Body of pancreas (tissue), 4 donors: ENCODE results near the gene NOL7. TPM values are rescaled to one million over a fixed set of nuclear protein-coding genes. Genes with fewer than 3 reads are reported as not detected.

Experiments
- ATAC-seq: fragments of 150-250 bp; one replicate; pipeline ENCODE4 v1.9.1; 2016
- DNase-seq, 4 donors: peaks; one replicate each; pipeline ENCODE4 v3.0.0-alpha.2; 2019
- H3K27ac ChIP-seq, 4 donors: fragments of 200-600 bp; sonication (generic); 1 replicate in 3 of 4; 2 replicates in 1 of 4; pipeline versions ENCODE4 v1.5.1 to v1.6.1; 2016 to 2019; ENCODE audit warnings: mild to moderate bottlenecking in 1 of 4, mixed read lengths in 1 of 4, moderate library complexity in 1 of 4
- H3K27me3 ChIP-seq, 2 donors: fragments of 200-600 bp; sonication (generic); one replicate each; pipeline ENCODE4 v1.6.0; 2016; ENCODE audit warnings: mild to moderate bottlenecking in 1 of 2
- H3K36me3 ChIP-seq, 2 donors: fragments of 200-600 bp; sonication (generic); replicated peaks in 1 of 2; 2 replicates each; pipeline ENCODE4 v1.5.1; 2016; ENCODE audit warnings: low read depth in 2 of 2; ENCODE audit not compliant: insufficient read depth in 1 of 2
- H3K4me1 ChIP-seq: fragments of 200-600 bp; sonication (generic); one replicate; pipeline ENCODE4 v1.6.0; 2016
- H3K4me3 ChIP-seq, 2 donors: fragments of 200-600 bp; sonication (generic); 1 replicate in 1 of 2; 2 replicates in 1 of 2; pipeline ENCODE4 v1.5.1; 2016 to 2019
- H3K9me3 ChIP-seq, 3 donors: fragments of 200-600 bp; sonication (generic); 1 replicate in 2 of 3; 2 replicates in 1 of 3; pipeline ENCODE4 v1.5.1; 2016
- CTCF ChIP-seq, 7 experiments: fragments of 450-650 bp in 4 of 7; fragments of 200-600 bp in 3 of 7; sonication (generic) in 3 of 7; IDR thresholded peaks; one replicate each; pipeline ENCODE4 v1.5.1; 2016 to 2019; ENCODE audit warnings: antibody characterized with exemption in 7 of 7
- POLR2A ChIP-seq, 3 donors: fragments of 450-650 bp; IDR thresholded peaks; one replicate each; pipeline ENCODE4 v1.6.1; 2016; ENCODE audit warnings: antibody characterized with exemption in 3 of 3, mild to moderate bottlenecking in 2 of 3
- WGBS, 2 donors: methylation state at CpG; one replicate each; pipeline ENCODE4 v1.1.5; 2017; 5-methylcytosine and 5-hydroxymethylcytosine counted together
- intact Hi-C: fragments of 100-400 bp; cut with DNase I; formaldehyde crosslinking; loops from one replicate; pipeline ENCODE4 v1.15.1; 2023
- total RNA-seq, 2 donors: library from RNA; depleted of rRNA; stranded (reverse); fragments of >200 nt; gene quantifications; one replicate each; pipeline ENCODE4 v1.1.0, GENCODE V29; 2016

The NOL7 gene
- total RNA-seq, 2 donors from 2014 or later, result 52.1 to 164 TPM

- TF ChIP-seq POLR2A (IDR thresholded peaks at IDR 0.05), result no peak
- TF ChIP-seq CTCF (IDR thresholded peaks at IDR 0.05), result no peak
- Histone ChIP-seq H3K36me3 (peaks cover 0 to 8% of the 10 kb centered on the region in 2 donors), H3K4me3 (no peak overlapping the region), H3K27me3 (no peaks in the 10 kb centered on the region), H3K27ac (no peak overlapping the region), H3K9me3 (no peaks in the 10 kb centered on the region), H3K4me1 (peaks cover 8% of the 10 kb centered on the region)
- ATAC-seq, result no peak
- no peak for DNase-seq
- intact Hi-C loops, result no loop called here
- WGBS, 2 donors, result 97 to 100% methylated on average over 1 of the region's 1 CpG
Measured at GRCh38 chr6:13630499-13630898, 15.4 kb downstream of the NOL7 start.

- no peaks in the 10 kb centered on the region for H3K27me3 ChIP-seq
- 90 to 94% methylated on average over 2 of the region's 2 CpGs for WGBS, 2 donors
- H3K36me3 ChIP-seq, result peaks cover 0 to 11% of the 10 kb centered on the region in 2 donors
- no peak overlapping the region for H3K27ac ChIP-seq
- ATAC-seq, result no peak
- DNase-seq, result no peak
- TF ChIP-seq POLR2A (IDR thresholded peaks at IDR 0.05), result no peak
- TF ChIP-seq CTCF (IDR thresholded peaks at IDR 0.05), result no peak
- H3K9me3 ChIP-seq, result no peaks in the 10 kb centered on the region
- H3K4me1 ChIP-seq, result peaks cover 8% of the 10 kb centered on the region
- no peak overlapping the region for H3K4me3 ChIP-seq
- intact Hi-C loops, result no loop called here
Measured at GRCh38 chr6:13633343-13633742, 18.2 kb downstream of the NOL7 start.

GRCh38 chr6:13635948-13636658 is 21.0 kb downstream of the NOL7 start:
- intact Hi-C loops, result no loop called here
- DNase-seq, result no peak
- ATAC-seq, result no peak
- Histone ChIP-seq H3K9me3 (no peaks in the 10 kb centered on the region), H3K27me3 (no peaks in the 10 kb centered on the region), H3K4me3 (no peak overlapping the region), H3K36me3 (peaks cover 0 to 19% of the 10 kb centered on the region in 2 donors), H3K4me1 (peaks cover 8% of the 10 kb centered on the region), H3K27ac (no peak overlapping the region)
- no peak for TF ChIP-seq POLR2A (IDR thresholded peaks at IDR 0.05)
- no peak for TF ChIP-seq CTCF (IDR thresholded peaks at IDR 0.05)
- 81 to 88% methylated on average over 4 of the region's 4 CpGs for WGBS, 2 donors

GRCh38 chr6:13638014-13638413 is 22.9 kb downstream of the NOL7 start:
- Histone ChIP-seq H3K36me3 (peaks cover 0 to 16% of the 10 kb centered on the region in 2 donors), H3K4me3 (no peak overlapping the region), H3K27ac (no peak overlapping the region), H3K4me1 (no peaks in the 10 kb centered on the region), H3K27me3 (no peaks in the 10 kb centered on the region), H3K9me3 (no peaks in the 10 kb centered on the region)
- WGBS, 2 donors, result 81 to 86% methylated on average over 1 of the region's 1 CpG
- DNase-seq (no peak), ATAC-seq (no peak)
- intact Hi-C loops, result no loop called here
- TF ChIP-seq POLR2A (IDR thresholded peaks at IDR 0.05), result no peak
- TF ChIP-seq CTCF (IDR thresholded peaks at IDR 0.05), result no peak

GRCh38 chr6:13638626-13639025 is 23.5 kb downstream of the NOL7 start:
- Histone ChIP-seq H3K27ac (no peak overlapping the region), H3K4me1 (no peaks in the 10 kb centered on the region), H3K27me3 (no peaks in the 10 kb centered on the region), H3K4me3 (no peak overlapping the region), H3K9me3 (no peaks in the 10 kb centered on the region), H3K36me3 (peaks cover 0 to 16% of the 10 kb centered on the region in 2 donors)
- WGBS, 2 donors, result 87 to 89% methylated on average over 4 of the region's 4 CpGs
- intact Hi-C loops, result no loop called here
- TF ChIP-seq POLR2A (IDR thresholded peaks at IDR 0.05), result no peak
- no peak for TF ChIP-seq CTCF (IDR thresholded peaks at IDR 0.05)
- ATAC-seq (no peak), DNase-seq (no peak)
